HEK293 (cell line): ENCODE measurements around the gene S100A2.

Experiments
- CTCF ChIA-PET: fragments of 350-600 bp; formaldehyde crosslinking; extraction: SDS; loops from one replicate; lab custom pipeline; 2021; ENCODE audit warnings: antibody characterized with exemption; lab: Yijun Ruan, JAX
- POLR2A ChIA-PET: fragments of 300-600 bp; formaldehyde crosslinking; extraction: SDS; loops from one replicate; lab custom pipeline; 2020; ENCODE audit warnings: antibody characterized with exemption, inconsistent platforms; lab: Yijun Ruan, JAX
- H3K27ac ChIP-seq: fragments of 200-500 bp; sonication (Bioruptor generic); 2 replicates; pipeline ENCODE4 v1.5.1; 2014; ENCODE audit warnings: low read depth, low read length, control low read depth, inconsistent platforms; ENCODE audit errors: extremely low read depth
- H3K36me3 ChIP-seq, 2 experiments: fragments of 200-500 bp in 1 of 2; sonication (Bioruptor generic) in 1 of 2; 1 replicate in 1 of 2; 2 replicates in 1 of 2; pipeline ENCODE4 v1.5.1; 2014 to 2017; ENCODE audit warnings: inconsistent platforms in 2 of 2, low read length in 2 of 2; ENCODE audit not compliant: control insufficient read depth in 2 of 2, insufficient read depth in 1 of 2
- H3K4me1 ChIP-seq: fragments of 200-500 bp; sonication (Bioruptor generic); 2 replicates; pipeline ENCODE4 v1.5.1; 2014; ENCODE audit warnings: mild to moderate bottlenecking, low read length, inconsistent platforms; ENCODE audit not compliant: control insufficient read depth, insufficient read depth
- H3K4me3 ChIP-seq: 2 replicates; pipeline ENCODE4 v1.5.1; 2011; ENCODE audit warnings: low read depth, mild to moderate bottlenecking, control low read depth, low read length, moderate library complexity
- H3K9me3 ChIP-seq: fragments of 200-500 bp; sonication (Bioruptor generic); 2 replicates; pipeline ENCODE4 v1.5.1; 2014; ENCODE audit warnings: low read depth, low read length, inconsistent platforms; ENCODE audit not compliant: control insufficient read depth, insufficient read depth
- GLIS1 ChIP-seq: fragments of 450-650 bp; formaldehyde crosslinking; IDR thresholded peaks from 2 replicates; pipeline ENCODE4 v1.5.1; 2016; ENCODE audit warnings: missing biosample characterization, missing genetic modification characterization
- IKZF3 ChIP-seq: fragments of 450-650 bp; IDR thresholded peaks from 2 replicates; pipeline ENCODE4 v1.5.0; 2018; ENCODE audit warnings: missing biosample characterization, mild to moderate bottlenecking, missing genetic modification characterization, moderate library complexity
- TRIM28 ChIP-seq: IDR thresholded peaks from 2 replicates; pipeline ENCODE4 v1.6.1; 2011; ENCODE audit warnings: low read length, control low read depth, borderline replicate concordance
- ZFP3 ChIP-seq: fragments of 450-650 bp; formaldehyde crosslinking; IDR thresholded peaks from 2 replicates; pipeline ENCODE4 v1.5.1; 2016; ENCODE audit warnings: low read depth, missing biosample characterization, missing genetic modification characterization
- ZNF146 ChIP-seq: fragments of 450-650 bp; formaldehyde crosslinking; IDR thresholded peaks from 2 replicates; pipeline ENCODE4 v1.5.1; 2016; ENCODE audit warnings: missing biosample characterization, missing genetic modification characterization
- ZNF169 ChIP-seq: fragments of 450-650 bp; formaldehyde crosslinking; IDR thresholded peaks from 2 replicates; pipeline ENCODE4 v1.5.1; 2016; ENCODE audit warnings: missing biosample characterization, missing genetic modification characterization
- ZNF239 ChIP-seq: fragments of 450-650 bp; formaldehyde crosslinking; IDR thresholded peaks from 2 replicates; pipeline ENCODE4 v1.5.1; 2016; ENCODE audit warnings: missing biosample characterization, missing genetic modification characterization
- ZNF280C ChIP-seq: fragments of 450-650 bp; formaldehyde crosslinking; IDR thresholded peaks from 2 replicates; pipeline ENCODE4 v1.5.1; 2016; ENCODE audit warnings: missing biosample characterization, missing genetic modification characterization
- ZNF292 ChIP-seq: fragments of 450-650 bp; formaldehyde crosslinking; IDR thresholded peaks from 2 replicates; pipeline ENCODE4 v1.5.1; 2016; ENCODE audit warnings: low read depth, missing biosample characterization, missing genetic modification characterization, borderline replicate concordance
- ZNF350 ChIP-seq: fragments of 450-650 bp; formaldehyde crosslinking; IDR thresholded peaks from 2 replicates; pipeline ENCODE4 v1.5.0; 2017; ENCODE audit warnings: missing biosample characterization, mild to moderate bottlenecking, missing genetic modification characterization
- ZNF426 ChIP-seq: fragments of 450-650 bp; formaldehyde crosslinking; IDR thresholded peaks from 2 replicates; pipeline ENCODE4 v1.5.1; 2017; ENCODE audit warnings: missing biosample characterization, missing genetic modification characterization, mild to moderate bottlenecking, inconsistent platforms, moderate library complexity
- ZNF510 ChIP-seq: fragments of 450-650 bp; formaldehyde crosslinking; IDR thresholded peaks from 2 replicates; pipeline ENCODE4 v1.5.1; 2018; ENCODE audit warnings: mild to moderate bottlenecking, missing genetic modification characterization, missing biosample characterization; ENCODE audit not compliant: insufficient replicate concordance
- ZNF621 ChIP-seq: fragments of 450-650 bp; formaldehyde crosslinking; IDR thresholded peaks from 2 replicates; pipeline ENCODE4 v1.5.1; 2017; ENCODE audit warnings: missing biosample characterization, missing genetic modification characterization
- ZNF639 ChIP-seq: fragments of 450-650 bp; formaldehyde crosslinking; IDR thresholded peaks from 2 replicates; pipeline ENCODE4 v1.5.1; 2016; ENCODE audit warnings: missing biosample characterization, missing genetic modification characterization
- ZNF654 ChIP-seq: fragments of 450-650 bp; formaldehyde crosslinking; IDR thresholded peaks from 2 replicates; pipeline ENCODE4 v1.5.1; 2016; ENCODE audit warnings: low read depth, missing biosample characterization, missing genetic modification characterization
- ZNF677 ChIP-seq: fragments of 450-650 bp; IDR thresholded peaks from 2 replicates; pipeline ENCODE4 v1.5.0; 2018; ENCODE audit warnings: missing biosample characterization, mild to moderate bottlenecking, missing genetic modification characterization, moderate library complexity
- ZNF747 ChIP-seq: fragments of 450-650 bp; formaldehyde crosslinking; IDR thresholded peaks from 2 replicates; pipeline ENCODE4 v1.5.1; 2016; ENCODE audit warnings: missing biosample characterization, missing genetic modification characterization
- ZSCAN16 ChIP-seq: fragments of 450-650 bp; formaldehyde crosslinking; IDR thresholded peaks from 2 replicates; pipeline ENCODE4 v1.5.1; 2016; ENCODE audit warnings: missing biosample characterization, missing genetic modification characterization
- TF ChIP-seq, protein P1 (sequence below): fragments of 450-650 bp; formaldehyde crosslinking; IDR thresholded peaks from 2 replicates; pipeline ENCODE4 v1.5.1; 2016; ENCODE audit warnings: missing biosample characterization, missing genetic modification characterization, low read depth
- TF ChIP-seq, protein P2 (sequence below): fragments of 450-650 bp; formaldehyde crosslinking; IDR thresholded peaks from 2 replicates; pipeline ENCODE4; 2016; ENCODE audit warnings: missing biosample characterization, missing genetic modification characterization
- TF ChIP-seq, protein P3 (sequence below): fragments of 450-650 bp; formaldehyde crosslinking; conservative IDR thresholded peaks from 2 replicates; pipeline ENCODE4 v1.5.1; 2016; ENCODE audit warnings: low read depth, missing biosample characterization, missing genetic modification characterization

The S100A2 gene

DNA sequence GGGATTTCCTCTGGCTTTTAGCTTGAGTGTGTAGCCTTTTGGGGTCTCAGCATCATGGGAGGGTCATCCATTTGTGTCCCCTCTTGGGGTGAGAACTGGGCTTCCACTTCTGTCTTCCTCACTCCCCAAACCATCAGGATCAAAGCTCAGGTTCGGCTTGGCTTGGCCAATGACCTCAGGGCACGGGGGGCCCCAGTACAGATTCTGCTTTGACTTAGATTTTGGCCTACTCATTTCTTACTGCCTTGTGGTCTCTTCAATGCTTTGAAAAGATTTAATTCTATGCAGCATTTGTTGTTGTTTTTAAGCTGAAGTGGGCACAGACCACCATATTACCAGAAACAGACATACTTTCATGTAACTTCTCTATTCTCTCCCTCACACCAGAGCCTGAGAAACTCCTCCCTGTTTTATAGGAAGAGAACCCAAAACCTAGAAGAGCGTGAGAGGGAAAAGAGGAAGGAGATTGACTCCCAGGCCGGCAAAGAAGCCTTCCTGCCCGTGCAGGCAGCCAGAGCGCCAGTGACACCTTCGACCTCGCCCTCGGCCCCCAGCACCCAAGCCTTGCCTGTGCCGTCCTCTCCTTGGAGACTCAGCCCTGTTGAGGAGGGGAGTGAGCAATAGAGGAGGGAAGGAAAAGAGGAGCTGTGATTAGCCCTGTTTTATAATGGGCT lies 14.7 kb downstream of the S100A2 start:
- H3K36me3 ChIP-seq = no peaks in the 10 kb centered on the region
- no peak overlapping the region for H3K4me3 ChIP-seq
- no peak overlapping the region for H3K27ac ChIP-seq
- no peaks in the 10 kb centered on the region for H3K9me3 ChIP-seq
- no peaks in the 10 kb centered on the region for H3K4me1 ChIP-seq
- ChIA-PET CTCF (interaction anchor here (0.7 to 3.3 kb wide), 6 partner anchors 13 to 632 kb away, joined by 3 to 12 read pairs (median 5); no protein-coding TSS in a partner anchor), POLR2A (interaction anchor here (0.7 to 1.0 kb wide), 3 partner anchors 11 to 426 kb away, joined by 3 read pairs; partner anchors contain the start of genes JTB and S100A2)
- TF ChIP-seq ZSCAN16 (no peak), ZNF239 (tag by site-specific recombination) (no peak), ZNF280C (tag by site-specific recombination) (no peak), GLIS1 (tag by site-specific recombination) (no peak), ZNF677 (tag by site-specific recombination) (no peak), ZNF747 (tag by site-specific recombination) (no peak), ZNF621 (tag by site-specific recombination) (no peak)

GRCh38 chr1:153550398-153550758 lies 15.3 kb downstream of the S100A2 start:
- CTCF ChIA-PET = interaction anchor here (0.7 to 3.3 kb wide), 8 partner anchors 14 to 631 kb away, joined by 3 to 12 read pairs (median 4); partner anchors contain the start of gene S100A13
- Histone ChIP-seq H3K4me3 (no peak overlapping the region), H3K4me1 (no peaks in the 10 kb centered on the region), H3K36me3 (no peaks in the 10 kb centered on the region), H3K27ac (no peak overlapping the region), H3K9me3 (no peaks in the 10 kb centered on the region)
- POLR2A ChIA-PET = interaction anchor here (0.7 to 1.0 kb wide), 2 partner anchors 16 to 427 kb away, joined by 3 read pairs; partner anchors contain the start of genes JTB and S100A2
- TF ChIP-seq, protein P1, sequence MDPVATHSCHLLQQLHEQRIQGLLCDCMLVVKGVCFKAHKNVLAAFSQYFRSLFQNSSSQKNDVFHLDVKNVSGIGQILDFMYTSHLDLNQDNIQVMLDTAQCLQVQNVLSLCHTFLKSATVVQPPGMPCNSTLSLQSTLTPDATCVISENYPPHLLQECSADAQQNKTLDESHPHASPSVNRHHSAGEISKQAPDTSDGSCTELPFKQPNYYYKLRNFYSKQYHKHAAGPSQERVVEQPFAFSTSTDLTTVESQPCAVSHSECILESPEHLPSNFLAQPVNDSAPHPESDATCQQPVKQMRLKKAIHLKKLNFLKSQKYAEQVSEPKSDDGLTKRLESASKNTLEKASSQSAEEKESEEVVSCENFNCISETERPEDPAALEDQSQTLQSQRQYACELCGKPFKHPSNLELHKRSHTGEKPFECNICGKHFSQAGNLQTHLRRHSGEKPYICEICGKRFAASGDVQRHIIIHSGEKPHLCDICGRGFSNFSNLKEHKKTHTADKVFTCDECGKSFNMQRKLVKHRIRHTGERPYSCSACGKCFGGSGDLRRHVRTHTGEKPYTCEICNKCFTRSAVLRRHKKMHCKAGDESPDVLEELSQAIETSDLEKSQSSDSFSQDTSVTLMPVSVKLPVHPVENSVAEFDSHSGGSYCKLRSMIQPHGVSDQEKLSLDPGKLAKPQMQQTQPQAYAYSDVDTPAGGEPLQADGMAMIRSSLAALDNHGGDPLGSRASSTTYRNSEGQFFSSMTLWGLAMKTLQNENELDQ (tag by site-specific recombination) = no peak
- no peak for TF ChIP-seq TRIM28
- TF ChIP-seq, protein P2, sequence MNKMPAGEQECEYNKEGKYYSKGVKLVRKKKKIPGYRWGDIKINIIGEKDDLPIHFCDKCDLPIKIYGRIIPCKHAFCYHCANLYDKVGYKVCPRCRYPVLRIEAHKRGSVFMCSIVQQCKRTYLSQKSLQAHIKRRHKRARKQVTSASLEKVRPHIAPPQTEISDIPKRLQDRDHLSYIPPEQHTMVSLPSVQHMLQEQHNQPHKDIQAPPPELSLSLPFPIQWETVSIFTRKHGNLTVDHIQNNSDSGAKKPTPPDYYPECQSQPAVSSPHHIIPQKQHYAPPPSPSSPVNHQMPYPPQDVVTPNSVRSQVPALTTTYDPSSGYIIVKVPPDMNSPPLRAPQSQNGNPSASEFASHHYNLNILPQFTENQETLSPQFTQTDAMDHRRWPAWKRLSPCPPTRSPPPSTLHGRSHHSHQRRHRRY = no peak
- no peak for TF ChIP-seq ZFP3
- no peak for TF ChIP-seq ZNF510 (tag by site-specific recombination)
- no peak for TF ChIP-seq IKZF3
- no peak for TF ChIP-seq ZNF639 (tag by site-specific recombination)
- no peak for TF ChIP-seq ZNF292 (tag by site-specific recombination)
- TF ChIP-seq, protein P3, sequence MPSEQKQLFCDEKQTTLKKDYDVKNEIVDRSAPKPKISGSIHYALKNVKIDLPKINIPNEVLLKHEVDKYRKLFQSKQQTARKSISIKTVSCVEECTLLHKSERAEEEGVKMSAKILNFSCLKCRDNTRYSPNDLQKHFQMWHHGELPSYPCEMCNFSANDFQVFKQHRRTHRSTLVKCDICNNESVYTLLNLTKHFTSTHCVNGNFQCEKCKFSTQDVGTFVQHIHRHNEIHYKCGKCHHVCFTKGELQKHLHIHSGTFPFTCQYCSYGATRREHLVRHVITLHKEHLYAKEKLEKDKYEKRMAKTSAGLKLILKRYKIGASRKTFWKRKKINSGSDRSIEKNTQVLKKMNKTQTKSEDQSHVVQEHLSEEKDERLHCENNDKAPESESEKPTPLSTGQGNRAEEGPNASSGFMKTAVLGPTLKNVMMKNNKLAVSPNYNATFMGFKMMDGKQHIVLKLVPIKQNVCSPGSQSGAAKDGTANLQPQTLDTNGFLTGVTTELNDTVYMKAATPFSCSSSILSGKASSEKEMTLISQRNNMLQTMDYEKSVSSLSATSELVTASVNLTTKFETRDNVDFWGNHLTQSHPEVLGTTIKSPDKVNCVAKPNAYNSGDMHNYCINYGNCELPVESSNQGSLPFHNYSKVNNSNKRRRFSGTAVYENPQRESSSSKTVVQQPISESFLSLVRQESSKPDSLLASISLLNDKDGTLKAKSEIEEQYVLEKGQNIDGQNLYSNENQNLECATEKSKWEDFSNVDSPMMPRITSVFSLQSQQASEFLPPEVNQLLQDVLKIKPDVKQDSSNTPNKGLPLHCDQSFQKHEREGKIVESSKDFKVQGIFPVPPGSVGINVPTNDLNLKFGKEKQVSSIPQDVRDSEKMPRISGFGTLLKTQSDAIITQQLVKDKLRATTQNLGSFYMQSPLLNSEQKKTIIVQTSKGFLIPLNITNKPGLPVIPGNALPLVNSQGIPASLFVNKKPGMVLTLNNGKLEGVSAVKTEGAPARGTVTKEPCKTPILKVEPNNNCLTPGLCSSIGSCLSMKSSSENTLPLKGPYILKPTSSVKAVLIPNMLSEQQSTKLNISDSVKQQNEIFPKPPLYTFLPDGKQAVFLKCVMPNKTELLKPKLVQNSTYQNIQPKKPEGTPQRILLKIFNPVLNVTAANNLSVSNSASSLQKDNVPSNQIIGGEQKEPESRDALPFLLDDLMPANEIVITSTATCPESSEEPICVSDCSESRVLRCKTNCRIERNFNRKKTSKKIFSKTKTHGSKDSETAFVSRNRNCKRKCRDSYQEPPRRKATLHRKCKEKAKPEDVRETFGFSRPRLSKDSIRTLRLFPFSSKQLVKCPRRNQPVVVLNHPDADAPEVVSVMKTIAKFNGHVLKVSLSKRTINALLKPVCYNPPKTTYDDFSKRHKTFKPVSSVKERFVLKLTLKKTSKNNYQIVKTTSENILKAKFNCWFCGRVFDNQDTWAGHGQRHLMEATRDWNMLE (tag by site-specific recombination) = no peak
- no peak for TF ChIP-seq ZNF146 (tag by site-specific recombination)
- no peak for TF ChIP-seq ZNF654
- TF ChIP-seq ZNF169 = no peak
- TF ChIP-seq ZNF350 (tag by site-specific recombination) = no peak
- TF ChIP-seq ZNF426 (tag by site-specific recombination) = no peak
